ENCODE data around the gene SLC30A2.

Gene SLC30A2

DNA sequence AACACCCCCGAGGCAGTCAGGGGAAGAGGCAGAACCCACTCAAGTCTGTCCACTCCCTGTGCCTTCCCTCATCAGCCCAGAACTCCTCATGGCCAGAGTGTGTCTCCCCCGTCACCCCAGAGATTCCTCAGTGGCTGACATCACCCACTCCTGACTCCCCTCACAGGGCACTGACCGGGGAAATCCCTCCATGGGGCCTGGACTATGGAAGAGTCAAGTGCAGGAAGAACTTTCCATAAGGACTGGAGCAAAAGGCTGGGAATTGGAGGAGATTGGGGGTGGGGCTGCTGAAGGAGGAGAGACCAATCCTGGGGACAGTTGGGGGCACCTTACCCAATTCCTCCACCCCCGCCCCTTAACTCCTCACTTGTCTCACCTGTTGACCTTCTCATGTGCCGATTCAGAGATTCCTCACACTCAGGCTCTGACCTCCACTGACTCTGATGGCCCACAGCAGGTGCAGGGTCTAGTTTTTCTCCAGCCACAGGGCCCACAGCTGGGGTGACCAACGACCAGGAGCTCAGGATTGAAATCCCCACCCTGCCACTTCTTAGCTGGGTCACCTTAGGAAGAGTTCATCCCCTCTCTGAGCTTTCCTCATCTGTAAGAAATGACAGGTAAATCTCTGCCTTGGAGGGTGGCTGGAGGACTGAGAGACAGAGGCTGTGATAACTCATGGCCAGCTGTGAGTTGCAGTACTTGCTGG is 24.8 kb downstream of the SLC30A2 start:
- DNase-seq = no peak

DNA sequence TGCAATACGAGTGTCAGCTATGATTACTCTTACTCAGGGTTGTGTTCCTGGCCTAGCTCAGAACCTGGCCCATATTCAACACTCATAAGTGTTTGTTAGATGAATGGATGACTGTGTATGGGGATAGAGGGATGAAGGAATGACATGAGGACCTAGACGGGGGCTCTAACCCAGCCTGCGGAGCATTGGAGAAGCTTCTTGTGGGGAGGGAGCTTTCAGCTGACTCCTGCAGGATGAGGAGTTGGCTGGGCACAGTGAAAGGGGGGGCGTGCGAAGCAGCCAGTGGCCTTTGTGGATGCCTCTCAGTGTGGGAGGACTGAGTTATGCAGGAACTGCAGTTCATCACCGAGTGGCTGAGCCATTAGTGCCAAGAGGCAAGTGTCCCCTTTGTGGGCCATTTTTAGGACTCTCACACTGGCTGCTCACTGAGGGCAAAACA is 25.6 kb downstream of the SLC30A2 start:
- no peak for DNase-seq

DNA sequence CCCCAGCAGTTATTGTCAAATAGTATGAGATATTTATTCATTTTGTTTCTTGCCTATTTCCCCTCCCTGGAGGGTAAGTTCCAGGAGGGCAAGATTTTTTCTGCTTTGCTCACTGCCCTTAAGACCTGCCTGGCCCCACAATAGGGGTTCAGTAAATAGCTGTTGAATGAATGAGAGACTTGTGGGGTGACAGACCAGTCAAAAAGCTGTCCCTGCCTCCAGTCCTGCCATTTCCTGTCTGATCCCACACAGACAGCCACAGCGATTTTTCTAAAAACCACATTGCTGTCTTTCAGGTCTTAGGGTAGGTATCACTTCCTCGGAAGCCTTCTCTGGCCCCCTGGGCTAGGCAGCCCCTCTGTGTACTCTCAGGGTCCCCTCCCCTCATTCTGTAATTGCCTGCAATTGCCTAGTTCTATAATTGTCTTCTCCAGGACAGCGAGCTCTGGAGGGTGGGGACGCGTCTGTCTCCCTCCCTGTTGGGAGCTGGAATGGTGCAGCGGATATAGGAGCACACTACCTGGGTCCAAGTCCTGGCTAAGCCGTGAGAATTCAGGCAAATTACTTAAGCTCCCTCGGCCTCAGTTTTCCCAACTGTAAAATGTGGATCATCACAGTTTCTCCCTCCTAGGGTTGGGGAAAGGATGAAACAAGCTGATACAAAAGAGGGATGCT is 26.1 kb downstream of the SLC30A2 start:
- DNase-seq = no peak

DNA sequence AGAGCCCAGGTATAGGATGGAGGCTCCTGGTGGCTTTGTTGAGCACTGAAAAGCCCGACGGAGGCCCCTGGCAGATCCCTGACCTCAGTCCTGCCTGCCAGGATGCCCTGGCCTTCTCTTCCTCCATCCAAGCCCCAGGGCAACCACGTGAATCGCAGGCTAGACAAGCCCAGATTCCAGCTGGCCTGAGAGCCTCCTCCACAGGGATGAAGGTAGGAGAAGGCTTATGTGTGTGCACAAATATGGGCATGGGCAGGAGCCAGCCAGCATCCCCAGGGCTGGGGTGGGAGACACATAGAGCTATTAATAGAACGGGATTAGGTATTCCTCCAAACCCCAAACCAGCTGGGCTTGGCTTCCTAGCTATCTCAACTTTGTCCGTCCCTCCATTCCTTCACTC is 28.3 kb downstream of the SLC30A2 start:
- DNase-seq = no peak

DNA sequence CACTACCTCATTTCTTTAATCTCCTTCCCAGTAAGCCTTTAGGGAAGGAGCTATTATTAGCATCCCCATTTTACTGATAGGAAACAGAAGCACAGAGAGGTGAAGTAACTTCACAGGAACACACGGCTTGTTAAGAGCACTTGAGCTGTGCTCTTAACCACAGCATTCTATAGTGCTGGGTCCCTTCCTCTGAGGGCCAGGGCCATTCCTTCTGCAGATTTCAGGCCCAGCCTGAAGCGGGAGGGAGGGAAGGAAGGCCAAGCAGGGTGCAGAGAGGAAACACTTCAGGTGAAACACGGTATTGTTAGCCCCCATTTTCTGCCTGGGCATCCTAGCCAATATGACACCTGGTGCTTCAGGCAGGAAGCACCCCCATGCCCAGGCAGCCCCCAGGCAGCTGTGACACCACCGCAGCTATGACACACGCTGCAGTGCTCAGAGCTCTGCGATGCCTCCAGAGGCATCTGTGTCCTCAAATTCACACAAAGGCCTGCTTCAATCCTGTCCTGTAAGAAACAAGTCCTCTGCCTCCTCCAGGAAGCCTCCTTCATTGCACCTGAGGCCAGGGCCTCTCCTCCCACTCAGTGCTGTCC is 28.9 kb downstream of the SLC30A2 start:
- DNase-seq = no peak

DNA sequence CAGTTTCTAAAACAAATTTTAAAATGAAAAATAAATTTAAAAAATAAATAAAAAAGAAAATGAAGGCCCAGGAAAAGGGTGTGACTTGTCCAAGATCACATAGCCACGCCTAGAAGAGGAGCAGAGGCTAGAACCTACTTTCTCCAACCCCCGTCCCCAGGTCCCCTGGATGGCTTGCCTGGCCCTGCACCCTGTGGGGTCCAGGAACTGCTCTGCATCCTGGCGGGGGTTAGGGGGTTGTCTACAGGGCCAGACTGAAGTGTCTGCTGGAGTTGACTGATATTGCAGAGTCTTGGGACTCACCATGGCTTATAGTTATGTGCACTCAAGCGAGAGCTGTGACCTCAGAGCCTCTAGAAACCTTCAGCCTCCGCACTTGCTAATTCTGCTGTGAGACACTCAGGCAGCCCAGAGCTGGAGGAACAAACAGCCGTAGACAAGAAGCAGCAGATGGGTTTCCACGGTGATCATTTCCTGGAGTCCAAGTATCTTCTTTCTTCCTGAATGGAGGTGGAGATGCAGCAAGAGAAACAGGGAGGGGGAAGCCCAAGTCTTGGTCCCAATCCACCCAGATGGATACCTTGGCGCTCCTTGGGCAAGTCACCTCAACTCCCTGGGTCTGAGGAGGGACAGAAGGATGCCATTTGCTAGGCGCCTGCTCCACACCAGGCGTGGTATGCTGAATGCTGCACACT is 29.5 kb downstream of the SLC30A2 start:
- DNase-seq = no peak

DNA sequence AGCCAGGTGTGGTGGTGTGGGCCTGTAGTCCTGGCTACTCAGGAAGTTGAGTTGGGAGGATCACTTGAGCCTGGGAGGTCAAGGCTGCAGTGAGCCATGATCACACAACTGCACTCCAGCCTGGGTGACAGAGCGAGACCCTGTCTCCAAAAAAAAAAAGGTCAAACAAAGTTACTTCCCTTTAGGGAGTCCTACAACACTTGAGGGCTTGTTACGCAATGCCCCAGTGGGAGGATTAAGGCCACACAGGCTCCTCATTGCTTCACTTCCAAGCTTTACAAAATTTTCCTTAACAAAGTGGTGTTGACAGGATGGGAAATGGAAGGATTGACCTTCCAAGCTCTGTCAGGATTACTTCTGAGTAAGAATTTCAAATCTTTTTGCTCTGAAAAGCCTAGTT is 30.6 kb downstream of the SLC30A2 start:
- DNase-seq = no peak

DNA sequence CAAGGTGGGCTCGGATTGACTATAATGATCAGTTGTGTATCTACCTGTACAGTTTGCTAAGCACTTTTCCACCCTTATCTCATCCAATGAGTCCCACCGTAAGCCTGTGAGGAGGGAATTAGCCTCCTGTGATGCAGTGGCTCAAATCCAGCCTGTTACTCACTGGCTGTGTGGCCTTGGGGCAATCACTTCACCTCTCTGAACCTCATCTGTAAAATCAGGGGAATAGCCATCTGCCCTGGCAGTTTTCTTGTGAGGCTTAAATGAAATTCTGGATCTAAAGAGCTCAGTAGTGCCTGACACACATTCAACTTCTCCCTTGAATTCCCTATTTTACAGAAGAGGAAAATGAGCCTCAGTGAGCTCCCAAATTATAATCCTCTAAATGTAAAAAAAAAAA is 31.7 kb downstream of the SLC30A2 start:
- no peak for DNase-seq

DNA sequence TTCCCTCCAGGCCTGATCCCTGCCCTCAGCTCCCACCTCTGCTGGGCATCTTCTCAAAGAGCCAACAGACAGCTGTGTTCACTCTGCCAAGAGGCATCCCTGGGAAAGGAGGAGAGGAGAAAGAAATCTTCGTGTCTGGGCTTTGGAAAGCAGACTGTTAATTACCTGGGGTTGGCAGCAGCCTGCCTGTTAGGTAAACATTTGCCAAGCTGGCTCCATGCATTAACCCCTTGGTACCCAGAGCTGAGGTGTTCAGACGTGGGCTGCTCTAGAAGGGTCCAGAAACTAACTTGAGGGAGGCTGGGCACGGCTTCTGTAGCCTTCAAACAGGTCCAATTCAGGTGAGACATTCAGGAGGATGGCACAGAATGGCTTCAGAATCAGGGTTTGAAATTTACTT is 33.1 kb downstream of the SLC30A2 start:
- DNase-seq = no peak

DNA sequence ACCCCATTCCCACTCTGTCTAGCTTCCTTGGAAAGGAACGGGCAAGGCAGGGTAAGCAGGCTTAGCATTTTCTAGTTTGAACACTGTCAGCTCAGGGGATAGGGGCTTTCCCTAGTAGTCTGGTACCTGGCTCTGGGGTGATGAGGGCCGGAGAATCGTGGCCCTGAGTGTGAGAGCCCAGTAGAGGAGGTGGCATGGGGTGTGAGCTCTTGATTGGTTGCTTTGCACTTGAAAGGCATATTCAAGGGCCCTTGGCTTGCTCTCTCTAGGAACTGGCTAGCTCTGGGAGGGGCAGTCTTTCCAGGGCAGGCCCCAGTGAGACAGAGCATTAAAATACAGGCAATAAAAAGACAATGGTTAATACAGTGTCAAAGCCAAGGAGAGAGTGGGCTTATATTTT is 35.1 kb downstream of the SLC30A2 start:
- no peak for DNase-seq

DNA sequence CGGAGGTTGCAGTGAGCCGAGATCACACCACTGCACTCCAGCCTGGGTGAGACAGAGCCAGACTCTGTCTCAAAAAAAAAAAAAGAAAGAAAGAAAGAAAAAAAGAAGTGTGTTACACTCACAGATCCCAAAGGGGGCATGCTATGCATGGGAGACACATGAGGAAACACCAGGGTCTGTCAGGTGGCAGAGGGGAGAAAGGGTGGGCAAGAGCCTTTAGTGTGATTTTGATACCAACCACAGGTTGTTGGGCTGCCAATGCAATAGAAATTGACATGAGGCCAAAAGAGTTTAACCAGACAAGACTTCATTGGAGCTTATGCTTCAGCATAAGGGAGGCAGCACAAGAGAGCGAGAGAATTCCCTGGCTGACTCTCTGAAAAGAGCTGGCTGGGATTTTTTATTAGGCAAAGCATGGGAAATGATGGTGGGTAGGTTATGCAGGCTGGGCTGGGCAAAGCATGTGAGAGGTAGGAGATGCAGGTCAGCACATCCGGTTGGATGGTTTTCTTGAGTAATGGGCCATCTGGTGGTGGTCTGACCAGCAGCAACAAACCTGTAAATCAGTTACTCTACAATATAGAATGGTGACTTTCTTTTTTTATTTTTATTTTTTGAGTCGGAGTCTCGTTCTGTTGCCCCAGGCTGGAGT is 36.0 kb downstream of the SLC30A2 start:
- DNase-seq = no peak

DNA sequence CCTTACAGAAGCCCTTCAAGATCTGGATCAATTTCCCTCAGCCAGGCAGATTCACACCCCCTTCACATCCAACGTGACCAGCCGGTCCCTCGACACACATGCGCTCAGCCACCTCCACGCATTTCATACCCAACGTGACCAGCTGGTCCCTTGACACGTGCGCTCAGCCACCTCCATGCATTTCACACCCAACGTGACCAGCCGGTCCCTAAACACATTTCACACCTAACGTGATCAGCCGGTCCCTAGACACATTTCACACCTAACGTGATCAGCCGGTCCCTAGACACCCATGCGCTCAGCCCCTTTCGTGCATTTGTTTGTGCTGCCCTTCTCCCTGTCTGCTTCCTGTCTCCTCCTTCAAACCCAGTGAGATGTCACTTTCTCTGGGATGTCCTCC is 39.2 kb downstream of the SLC30A2 start:
- DNase-seq = no peak

DNA sequence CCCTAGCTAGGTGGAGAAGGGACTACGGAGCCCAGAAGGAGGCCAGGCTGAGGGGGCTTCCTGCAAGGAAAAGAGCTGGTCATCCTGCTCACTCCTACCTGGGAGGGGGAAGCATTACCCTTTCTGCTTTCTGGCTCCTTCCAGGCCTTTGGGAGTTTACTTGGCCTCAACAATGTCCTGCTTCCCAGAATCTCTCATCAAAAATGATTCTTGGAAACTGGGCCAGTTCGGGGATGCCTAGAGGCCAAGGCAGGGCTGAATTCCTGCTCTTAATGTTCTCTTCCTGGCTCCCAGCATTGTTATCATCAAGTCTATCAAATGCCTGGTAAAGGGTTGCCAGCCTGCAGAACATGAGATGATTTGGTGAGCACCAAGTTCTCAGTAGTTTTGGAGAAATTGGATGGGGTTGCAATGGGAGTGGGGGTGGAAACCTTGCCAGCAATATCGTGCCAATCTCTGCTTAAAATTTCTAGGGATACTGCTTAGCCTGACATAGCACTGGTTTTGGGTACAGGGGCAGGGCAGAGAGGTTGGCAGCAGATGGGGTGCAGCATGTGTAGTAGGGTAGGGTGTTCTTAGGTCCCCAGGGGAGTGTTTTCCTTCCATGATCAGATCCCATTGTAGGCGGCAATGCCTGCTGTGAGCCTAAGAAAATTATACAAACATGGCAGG is 40.3 kb downstream of the SLC30A2 start:
- no peak for DNase-seq

DNA sequence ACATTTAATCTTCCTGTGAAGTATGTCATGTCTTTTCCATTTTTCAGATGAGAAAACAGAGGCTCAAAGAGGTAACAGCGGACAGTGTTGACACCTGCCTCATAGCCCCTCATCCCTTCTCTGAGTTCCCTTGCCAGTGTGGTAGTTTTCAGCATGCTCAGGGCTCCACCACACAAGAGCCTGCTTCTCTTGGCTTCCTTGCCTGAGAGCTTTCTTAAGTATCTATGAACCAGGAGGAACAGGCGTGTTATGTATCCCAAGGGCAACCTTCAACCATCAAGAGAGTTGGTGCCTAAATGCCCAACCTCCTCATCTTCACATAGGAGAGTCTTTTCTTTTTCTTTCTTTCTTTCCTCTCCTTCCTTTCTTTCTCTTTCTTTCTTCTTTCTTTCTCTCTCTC is 42.2 kb downstream of the SLC30A2 start:
- no peak for DNase-seq

DNA sequence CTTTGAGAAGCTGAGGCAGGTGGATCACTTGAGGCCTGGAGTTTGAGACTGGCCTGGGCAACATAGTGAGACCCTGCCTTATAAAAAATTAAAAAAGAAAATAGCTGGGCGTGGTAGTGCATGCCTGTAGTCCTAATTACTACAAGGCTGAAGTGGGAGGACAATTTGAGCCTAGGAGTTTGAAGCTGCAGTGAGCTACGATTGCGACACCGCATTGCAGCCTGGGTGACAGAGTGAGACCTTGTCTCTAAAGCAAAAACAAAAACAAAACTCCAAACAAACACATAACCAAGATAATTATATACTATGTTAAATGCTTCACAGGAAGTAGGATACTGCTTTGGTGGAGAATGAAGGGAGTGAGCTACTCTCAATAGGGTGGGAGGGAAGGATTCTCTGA is 42.7 kb downstream of the SLC30A2 start:
- no peak for DNase-seq

DNA sequence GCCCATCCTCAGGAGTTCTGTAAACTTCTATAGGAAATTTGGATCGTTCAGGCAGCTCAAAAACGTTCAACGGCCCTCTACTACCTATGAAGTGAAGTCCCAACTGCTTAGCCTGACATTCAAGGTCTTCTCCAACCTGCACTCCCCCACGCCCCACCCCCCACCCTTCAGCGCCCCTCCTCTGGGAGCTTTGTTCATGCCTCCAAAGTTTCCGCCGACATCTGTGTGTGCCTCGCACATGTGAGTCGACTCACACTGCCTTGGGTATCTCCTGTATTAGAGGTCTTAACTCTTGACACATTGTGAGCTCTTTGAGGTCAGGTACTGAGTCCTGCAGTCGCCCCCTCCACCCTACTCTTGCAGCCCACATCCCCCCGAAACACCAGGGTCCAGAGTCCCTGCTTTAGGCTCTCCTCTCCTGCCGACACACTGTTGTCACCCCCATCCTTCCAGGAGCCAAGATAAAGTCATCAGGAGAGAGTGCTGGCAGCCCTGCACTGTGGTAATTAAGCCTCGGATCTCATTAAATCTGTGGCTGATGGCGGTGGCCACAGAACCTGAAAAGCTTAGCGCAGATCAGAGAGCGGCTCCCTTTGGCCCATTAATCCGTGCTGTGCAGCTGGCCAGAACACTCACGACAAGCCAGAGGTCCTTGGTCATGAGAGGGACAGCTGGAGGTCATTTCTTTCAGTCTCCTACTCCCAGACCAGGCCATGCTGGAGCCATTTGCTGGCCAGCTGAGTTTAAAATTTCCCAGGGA is 46.7 kb downstream of the SLC30A2 start:
- DNase-seq = no peak

DNA sequence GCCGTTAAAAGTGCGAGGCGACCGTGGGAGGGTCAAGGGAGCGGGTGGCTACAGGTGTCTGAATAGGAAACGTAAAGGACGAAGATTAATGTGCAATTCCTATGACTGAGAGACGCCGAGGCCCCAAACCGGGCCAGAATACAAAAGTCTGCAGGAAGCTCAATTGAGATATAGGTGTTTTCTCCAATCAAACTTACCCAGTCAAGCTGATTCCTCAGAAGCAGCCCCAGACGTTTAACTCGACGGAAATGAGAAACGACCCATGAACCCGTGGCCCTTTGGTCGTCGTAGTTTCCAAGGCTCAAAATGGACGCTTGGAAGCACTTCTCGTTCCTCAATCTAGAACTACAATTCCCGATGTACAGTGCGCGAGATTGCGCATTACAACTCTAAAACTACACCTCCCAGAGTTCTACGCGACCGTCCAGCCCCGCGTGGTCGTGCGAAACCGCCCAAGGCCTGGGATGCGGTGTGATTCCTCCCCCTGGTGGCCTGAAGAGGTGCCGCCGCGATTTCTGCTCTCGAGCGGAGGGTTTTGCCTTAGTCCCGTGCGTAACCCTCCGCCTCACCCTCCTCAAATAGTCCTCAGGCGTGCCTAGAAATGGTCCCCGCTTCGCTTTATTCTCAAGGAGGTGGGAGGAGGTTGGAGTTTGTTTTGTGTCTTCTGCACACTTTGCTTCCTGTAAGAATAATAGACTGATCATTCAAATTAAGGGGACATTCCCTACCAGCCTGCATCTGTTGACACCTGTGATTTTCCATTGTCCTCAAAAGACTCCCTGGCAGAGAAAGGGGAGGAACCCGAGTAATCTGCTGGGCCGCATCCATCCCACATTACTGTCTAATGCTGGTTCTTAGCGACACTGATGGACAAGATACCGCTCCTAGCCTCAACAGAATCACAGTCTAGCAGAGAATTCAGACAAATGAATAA is 47.8 kb downstream of the SLC30A2 start, which contains the start of gene PAFAH2:
Gene PAFAH2, minus strand, starts transcription at position 236 of the 934 bp plus-strand sequence. CDS start 7,247 bp downstream, outside the sequence.
- DNase-seq = peak; percentile 97

DNA sequence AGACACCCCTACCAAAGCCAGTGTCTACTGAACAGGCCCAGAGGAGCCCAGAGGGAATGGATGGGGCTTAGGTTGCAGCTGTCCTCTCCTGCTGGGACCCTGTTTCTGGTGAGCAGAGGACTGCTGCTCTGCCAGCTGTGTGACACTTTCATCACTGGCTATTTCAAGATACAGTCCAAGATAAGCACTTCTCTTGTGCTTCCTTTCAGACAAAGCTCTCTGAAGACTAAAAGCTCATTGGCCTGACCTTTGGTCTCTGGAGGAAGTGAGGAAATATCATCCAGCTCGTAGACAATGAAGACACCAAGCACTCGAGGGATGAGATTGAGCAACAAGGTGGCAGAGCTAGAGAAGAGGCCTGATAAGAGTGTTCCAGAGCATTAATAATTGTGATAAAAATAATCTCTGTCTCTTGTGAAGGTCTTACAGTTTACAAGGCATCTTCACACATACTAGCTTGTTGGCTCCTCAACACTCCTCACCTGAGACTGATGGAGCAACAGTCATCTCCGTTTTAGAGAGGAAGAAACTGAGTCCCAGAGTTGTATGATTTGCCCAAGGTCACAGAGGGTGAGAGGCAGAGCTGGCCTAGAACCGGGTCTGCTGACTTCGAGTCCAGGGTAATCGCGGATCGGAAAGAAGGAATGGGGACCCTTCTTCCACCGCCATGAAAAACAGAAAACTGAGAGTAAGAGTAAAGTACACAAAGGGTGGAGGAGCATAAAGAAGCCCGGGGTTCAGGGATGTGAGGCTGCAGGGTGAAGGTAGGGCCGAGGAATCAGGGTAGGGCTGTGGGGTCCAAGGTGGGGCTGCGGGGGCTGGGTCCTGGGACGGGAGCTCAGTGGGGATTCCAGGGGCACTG is 48.7 kb downstream of the SLC30A2 start:
- no peak for DNase-seq

DNA sequence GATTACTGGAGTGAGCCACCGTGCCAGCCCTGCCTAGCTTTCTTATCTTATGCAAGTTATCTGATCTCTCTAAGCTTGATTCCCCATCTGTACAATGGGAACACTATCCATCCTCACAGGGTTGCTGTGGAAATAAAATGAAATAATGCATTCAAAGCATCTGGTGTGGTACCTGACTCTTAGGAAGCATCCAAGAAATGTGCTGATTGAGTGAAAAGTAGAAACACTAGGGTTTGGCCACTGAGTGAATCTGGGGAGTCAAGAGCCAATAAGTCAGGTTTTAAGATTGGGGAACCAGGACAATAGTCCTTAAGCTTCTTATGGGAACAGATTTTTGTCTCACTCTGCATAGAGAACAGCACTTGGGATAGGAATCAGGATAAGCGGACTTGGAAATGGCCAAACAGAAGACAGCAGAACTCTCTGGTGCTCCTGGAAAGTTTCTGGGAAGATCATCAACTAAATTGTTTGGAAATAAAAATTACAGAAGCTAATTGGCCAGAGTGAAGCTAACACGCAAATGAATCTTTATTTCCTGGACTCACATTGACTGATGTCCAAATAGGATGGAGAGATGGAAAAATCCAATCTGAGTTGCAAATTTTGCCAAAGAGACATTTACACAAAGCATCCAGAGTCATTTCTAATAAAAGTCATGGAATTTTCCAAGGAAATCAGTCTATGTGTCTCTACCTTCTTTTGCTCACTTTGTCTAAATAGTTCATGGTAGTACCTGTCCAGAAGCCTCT is 51.3 kb downstream of the SLC30A2 start:
- no peak for DNase-seq
